Esophagus squamous epithelium (tissue), 4 donors: ENCODE results near the gene REEP1.

ENCODE experiments used
- POLR2A ChIP-seq, 4 donors: fragments of 450-650 bp; IDR thresholded peaks; one replicate each; pipeline ENCODE4 v1.6.1; 2017; ENCODE audit warnings: antibody characterized with exemption in 4 of 4, mild to moderate bottlenecking in 4 of 4, moderate library complexity in 3 of 4
- TF ChIP-seq, protein P1 (sequence below), 6 experiments: fragments of 450-650 bp in 4 of 6; fragments of 200-600 bp in 2 of 6; sonication (generic) in 2 of 6; IDR thresholded peaks; one replicate each; pipeline ENCODE4 v1.5.1; 2016 to 2019; ENCODE audit warnings: antibody characterized with exemption in 6 of 6, mild to moderate bottlenecking in 4 of 6, moderate library complexity in 4 of 6

DNA sequence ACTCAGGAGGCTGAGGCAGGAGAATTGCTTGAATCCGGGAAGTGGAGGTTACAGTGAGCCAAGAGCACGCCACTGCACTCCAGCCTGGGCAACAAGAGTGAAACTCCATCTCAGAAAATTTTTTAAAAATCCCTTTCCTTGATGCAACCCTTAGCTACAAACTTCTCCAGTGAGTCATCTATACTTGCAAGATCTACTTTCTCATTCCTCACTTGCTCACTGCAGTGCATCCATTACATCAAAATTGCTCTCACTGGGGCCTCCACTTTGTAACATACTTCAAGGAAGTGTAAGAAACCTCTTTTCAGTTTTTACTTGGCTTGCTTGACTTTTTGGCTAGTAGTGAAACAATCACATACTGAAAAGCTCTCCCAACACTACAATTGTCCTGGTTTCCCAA, 65.3 kb downstream of the REEP1 start:
- TF ChIP-seq, protein P1, sequence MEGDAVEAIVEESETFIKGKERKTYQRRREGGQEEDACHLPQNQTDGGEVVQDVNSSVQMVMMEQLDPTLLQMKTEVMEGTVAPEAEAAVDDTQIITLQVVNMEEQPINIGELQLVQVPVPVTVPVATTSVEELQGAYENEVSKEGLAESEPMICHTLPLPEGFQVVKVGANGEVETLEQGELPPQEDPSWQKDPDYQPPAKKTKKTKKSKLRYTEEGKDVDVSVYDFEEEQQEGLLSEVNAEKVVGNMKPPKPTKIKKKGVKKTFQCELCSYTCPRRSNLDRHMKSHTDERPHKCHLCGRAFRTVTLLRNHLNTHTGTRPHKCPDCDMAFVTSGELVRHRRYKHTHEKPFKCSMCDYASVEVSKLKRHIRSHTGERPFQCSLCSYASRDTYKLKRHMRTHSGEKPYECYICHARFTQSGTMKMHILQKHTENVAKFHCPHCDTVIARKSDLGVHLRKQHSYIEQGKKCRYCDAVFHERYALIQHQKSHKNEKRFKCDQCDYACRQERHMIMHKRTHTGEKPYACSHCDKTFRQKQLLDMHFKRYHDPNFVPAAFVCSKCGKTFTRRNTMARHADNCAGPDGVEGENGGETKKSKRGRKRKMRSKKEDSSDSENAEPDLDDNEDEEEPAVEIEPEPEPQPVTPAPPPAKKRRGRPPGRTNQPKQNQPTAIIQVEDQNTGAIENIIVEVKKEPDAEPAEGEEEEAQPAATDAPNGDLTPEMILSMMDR (IDR thresholded peaks at IDR 0.05), result no peak
- no peak for TF ChIP-seq POLR2A (IDR thresholded peaks at IDR 0.05)
